KOPT-K1 (cell line): ENCODE results near the gene TPK1.
A peak's percentile ranks its signal among the peaks of the same experiment; 100 is the strongest.

ENCODE experiments used
- H3K27ac ChIP-seq: fragments of 200-600 bp; sonication (generic); 2 replicates; pipeline ENCODE4 v1.5.1; 2016; ENCODE audit warnings: antibody characterized with exemption, mild to moderate bottlenecking, low read depth, low read length; ENCODE audit not compliant: poor library complexity, severe bottlenecking
- H3K36me3 ChIP-seq: fragments of 200-600 bp; sonication (generic); 2 replicates; pipeline ENCODE4 v1.5.1; 2017; ENCODE audit warnings: antibody characterized with exemption, mild to moderate bottlenecking, low read length, moderate library complexity; ENCODE audit not compliant: insufficient read depth
- H3K9me3 ChIP-seq: fragments of 200-600 bp; sonication (generic); 2 replicates; pipeline ENCODE4 v1.5.1; 2017; ENCODE audit warnings: antibody characterized with exemption, low read length, mild to moderate bottlenecking; ENCODE audit not compliant: insufficient read depth, poor library complexity, severe bottlenecking

TPK1 gene

DNA sequence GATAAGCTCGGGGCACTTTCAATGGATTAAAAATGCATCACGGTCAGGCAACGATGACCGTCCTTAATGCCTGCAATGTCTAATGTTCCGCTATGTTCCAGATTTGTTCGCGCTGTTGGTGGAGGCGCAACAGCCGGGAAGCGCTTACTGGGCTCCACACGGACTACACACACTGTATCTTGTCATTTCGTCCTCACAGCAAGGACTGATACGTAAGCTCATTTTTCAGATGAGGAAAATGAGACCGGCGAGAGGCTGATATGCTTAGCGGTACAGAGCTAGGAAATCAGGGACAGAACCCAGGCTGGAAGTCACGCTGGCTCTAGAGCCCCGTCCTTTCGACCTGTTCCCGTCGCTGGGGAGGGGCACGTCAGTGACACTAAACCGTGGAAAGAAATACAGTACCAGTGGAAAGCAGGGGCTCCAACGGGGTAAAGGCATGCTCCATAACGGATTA lies 670 bp downstream of the TPK1 start:
- H3K36me3 ChIP-seq = no peaks in the 10 kb centered on the region
- H3K27ac ChIP-seq = peak overlapping the region; percentile 66
- no peaks in the 10 kb centered on the region for H3K9me3 ChIP-seq

DNA sequence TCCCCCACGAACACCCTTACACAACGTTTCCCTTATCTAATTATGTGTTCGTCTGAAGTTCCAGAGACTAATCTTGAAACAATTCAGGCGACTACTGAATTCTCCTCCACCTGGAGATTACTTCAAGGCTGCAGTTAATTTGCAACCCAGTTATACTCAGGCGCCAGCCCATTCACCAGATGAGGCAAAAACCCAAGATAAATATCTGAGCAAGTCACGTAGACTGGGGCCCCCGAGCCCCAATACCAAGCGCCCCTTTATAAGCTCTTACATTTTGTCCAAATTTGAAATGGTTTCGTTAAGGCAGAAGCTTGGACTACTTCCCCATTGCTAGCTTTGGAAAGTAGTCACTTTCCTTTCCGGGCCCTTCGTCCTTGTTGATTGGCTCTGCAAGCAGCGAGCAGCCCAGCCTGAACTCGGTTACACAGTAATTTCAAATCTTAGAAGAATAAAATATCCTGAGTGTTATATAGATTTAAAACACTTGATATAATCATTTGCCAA lies 1.2 kb downstream of the TPK1 start:
- Histone ChIP-seq H3K36me3 (no peaks in the 10 kb centered on the region), H3K27ac (peak overlapping the region; percentile 66), H3K9me3 (no peaks in the 10 kb centered on the region)

DNA sequence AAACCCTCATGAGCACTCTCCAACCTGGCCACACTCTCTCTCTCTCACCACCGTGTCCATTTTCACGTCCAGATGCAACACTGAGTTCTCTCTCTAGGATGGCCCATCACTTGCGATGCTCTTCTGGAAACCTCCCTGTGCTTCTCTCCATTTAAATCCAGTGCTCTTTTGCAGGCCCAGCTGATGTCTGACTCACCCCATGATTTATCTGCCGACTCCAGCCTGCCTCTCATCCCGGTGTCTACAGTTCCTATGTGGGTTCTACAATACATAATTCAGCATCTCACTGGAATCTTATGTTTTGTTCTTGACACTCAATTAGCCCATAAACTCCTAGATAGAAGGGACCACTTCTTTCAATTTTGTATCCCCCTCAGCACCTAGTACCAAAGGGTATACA lies 5.0 kb downstream of the TPK1 start:
- Histone ChIP-seq H3K9me3 (no peaks in the 10 kb centered on the region), H3K27ac (no peak overlapping the region), H3K36me3 (no peaks in the 10 kb centered on the region)

DNA sequence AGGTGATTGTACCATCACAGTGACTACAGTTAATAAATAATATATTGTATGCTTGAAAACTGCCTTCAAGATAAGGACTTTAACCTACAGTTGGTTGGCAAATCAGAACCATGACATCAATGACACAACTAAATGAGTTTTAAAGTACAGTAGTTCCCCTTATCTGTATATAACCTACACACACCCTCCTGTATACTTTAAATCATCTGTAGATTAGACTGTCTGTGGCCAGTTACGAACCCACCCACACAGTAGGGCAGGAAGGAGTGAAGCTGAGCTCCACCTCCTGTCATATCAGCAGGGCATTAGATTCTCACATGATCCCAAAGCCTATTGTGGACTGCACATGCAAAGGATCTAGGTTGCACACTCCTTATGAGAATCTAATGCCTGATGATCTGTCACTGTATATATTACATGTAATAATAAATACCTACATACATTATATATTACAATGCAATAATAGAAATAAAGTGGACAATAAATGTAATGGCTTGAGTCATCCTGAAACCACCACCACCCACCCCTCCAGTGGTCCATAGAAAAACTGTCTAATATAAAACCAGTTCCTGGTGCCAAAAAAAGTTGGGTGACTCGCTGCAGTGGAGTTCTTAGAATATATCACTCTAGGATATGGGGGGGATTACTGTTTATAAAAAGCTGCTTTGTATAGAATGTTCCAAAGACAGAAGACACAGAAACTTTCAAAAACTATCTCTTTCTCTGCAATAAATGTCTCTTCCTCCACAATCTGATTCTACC lies 5.6 kb downstream of the TPK1 start:
- H3K36me3 ChIP-seq = no peaks in the 10 kb centered on the region
- H3K27ac ChIP-seq = no peak overlapping the region
- H3K9me3 ChIP-seq = no peaks in the 10 kb centered on the region

DNA sequence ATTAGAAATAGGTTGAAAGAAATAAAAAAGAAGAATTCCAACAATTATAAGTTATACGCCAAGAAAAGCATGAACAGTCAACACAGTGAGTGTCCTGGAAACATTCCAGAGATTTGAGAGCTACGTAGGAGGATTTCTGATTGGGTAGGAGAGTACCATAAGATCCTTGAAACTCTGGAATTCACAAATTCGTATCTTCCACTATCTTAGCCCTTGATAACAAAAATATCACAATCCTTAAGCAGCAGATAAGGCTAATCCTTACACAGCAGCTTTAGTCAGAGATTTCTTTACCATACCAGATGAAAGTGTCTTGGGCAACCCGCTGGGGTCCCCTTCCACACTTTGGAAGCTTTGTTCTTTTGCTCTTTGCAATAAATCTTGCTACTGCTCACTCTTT lies 8.2 kb downstream of the TPK1 start:
- H3K27ac ChIP-seq = no peak overlapping the region

DNA sequence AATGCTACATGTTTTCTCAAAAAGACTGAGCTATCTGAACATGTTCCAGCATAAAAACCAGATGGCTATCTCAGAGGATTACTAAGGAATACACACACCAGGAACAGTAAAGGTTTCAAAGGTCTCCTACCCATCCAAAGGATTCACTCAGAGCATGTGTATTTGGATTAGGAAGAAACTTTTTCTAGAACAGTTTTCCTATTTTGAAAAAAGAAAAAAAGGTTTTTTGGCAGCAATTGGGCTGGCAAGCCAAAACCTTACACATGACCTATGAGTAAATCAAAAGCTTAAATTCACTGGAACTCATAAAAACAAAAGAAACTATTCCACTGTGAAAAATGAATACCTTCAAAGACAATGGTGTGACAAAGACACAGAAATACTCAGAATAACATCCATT lies 9.6 kb downstream of the TPK1 start:
- no peaks in the 10 kb centered on the region for H3K9me3 ChIP-seq
- no peak overlapping the region for H3K27ac ChIP-seq
- H3K36me3 ChIP-seq = no peaks in the 10 kb centered on the region

More for the DNA sequence above, 8.2 kb downstream of the TPK1 start:
- Histone ChIP-seq H3K36me3 (no peaks in the 10 kb centered on the region), H3K9me3 (no peaks in the 10 kb centered on the region)

DNA sequence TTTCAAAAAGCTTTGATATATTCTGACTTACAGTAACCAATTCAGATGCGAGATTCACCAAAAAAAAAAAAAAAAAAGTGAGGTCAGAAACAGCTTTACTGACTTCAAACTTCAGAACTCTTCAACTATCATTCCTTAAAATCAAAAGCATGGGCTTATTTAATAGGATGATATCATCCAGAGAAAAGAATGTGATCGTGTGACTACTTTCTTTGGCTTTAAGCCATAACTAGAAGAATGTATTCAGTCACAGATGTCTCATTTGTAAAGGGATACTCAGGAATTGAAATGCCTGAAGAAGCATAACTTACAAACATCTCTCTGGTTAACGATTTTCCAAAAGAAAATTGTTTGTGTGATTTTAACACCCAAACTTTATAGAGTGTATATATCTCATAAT lies 11.5 kb downstream of the TPK1 start:
- Histone ChIP-seq H3K9me3 (no peaks in the 10 kb centered on the region), H3K27ac (no peak overlapping the region)

DNA sequence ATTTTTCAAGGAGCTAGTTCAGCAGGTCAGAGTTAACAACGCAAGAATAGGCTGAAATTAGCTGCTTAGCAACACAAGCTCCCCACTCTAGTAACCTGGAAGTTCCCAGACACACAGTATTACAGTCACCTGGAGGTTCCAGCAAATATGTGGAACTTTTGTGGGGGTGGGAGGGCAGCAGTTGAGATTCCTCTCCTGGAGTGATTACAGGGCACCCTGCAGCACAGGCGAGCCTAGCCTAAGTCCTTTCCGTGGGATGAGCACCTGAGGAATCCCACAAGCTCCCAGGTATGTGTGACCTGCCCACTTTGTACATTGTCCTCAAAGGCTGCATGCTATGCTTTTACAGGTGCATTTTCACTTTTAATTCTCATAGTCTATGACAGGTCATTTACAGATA lies 13.6 kb downstream of the TPK1 start:
- Histone ChIP-seq H3K9me3 (no peaks in the 10 kb centered on the region), H3K27ac (no peak overlapping the region), H3K36me3 (no peaks in the 10 kb centered on the region)

More for the DNA sequence above, 11.5 kb downstream of the TPK1 start:
- H3K36me3 ChIP-seq = no peaks in the 10 kb centered on the region

DNA sequence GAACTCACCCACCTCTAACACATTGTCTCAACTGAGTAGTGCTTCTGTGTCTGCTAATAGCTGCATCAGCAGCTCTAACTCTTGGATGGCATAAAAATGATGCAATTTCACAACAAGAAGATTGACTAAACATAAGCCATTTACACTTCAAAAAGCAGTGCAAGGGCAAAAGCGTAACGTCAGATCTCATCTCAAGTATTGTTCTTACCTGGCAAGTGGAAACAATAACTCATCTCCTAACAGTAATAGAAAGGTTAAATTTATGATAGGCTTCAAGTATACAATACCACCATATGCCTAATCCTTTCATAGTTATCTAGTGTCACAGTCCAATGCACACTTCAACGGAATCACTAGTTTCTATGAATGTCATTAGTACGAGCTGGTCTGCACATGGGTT lies 14.8 kb downstream of the TPK1 start:
- no peaks in the 10 kb centered on the region for H3K36me3 ChIP-seq
- H3K27ac ChIP-seq = no peak overlapping the region
- H3K9me3 ChIP-seq = no peaks in the 10 kb centered on the region

DNA sequence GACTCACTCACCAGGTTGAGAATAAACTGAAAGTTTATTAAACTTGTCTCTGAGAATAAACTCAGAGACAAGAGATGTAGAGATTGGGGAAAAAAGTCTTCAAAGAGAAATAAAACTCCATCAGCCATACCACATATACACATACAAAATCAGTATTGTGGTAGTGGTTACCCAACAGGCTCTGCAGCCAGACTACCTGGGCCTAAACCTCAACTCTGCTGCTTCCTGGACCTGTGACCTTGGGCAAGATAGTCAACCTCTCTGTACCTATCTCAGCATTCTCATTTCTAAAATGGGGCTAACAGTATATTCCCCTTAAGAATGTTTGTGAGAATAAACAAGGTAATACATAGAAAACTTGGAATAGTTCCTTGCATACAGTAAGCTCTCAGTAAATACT lies 15.3 kb downstream of the TPK1 start:
- no peaks in the 10 kb centered on the region for H3K36me3 ChIP-seq
- H3K27ac ChIP-seq = no peak overlapping the region
- no peaks in the 10 kb centered on the region for H3K9me3 ChIP-seq

DNA sequence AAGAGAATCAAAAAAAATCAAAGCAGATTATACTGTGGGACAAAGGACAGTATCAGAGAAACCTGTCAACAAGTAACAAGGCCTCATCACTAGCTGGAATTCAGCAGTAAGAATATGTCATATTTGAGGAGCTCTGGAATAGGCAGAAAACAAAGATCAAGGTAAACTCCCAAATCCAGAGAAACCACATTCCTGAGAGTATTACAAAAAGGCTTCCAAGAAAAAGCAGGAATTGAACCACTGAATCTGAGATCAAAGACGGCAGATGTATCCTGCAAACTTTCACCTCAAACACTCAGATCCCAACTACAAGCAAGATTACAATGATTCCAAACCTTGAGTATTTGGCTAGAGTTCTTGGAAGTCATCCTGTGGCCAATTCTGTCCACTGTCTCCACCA lies 16.3 kb downstream of the TPK1 start:
- no peak overlapping the region for H3K27ac ChIP-seq
- H3K36me3 ChIP-seq = no peaks in the 10 kb centered on the region
- H3K9me3 ChIP-seq = no peaks in the 10 kb centered on the region

DNA sequence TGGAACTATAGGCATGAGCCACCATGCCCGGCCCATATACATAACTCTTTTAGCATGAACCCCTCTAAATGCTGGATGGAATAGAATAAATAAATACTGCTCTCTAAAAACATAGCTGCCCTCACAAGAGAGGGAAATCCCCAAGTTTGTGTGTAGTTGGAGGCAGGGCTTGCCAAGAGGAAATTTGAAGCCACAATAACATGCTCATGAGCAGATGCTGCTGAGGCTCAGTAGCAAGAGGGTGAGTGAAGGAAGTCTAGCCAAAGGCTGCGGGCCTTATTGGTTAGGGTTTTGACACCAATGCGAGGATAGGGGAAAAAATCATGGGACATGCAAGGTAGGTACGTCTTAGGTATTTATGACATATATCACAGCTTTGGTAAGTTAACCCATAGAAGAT lies 17.3 kb downstream of the TPK1 start:
- H3K9me3 ChIP-seq = no peaks in the 10 kb centered on the region
- H3K36me3 ChIP-seq = no peaks in the 10 kb centered on the region
- H3K27ac ChIP-seq = no peak overlapping the region

DNA sequence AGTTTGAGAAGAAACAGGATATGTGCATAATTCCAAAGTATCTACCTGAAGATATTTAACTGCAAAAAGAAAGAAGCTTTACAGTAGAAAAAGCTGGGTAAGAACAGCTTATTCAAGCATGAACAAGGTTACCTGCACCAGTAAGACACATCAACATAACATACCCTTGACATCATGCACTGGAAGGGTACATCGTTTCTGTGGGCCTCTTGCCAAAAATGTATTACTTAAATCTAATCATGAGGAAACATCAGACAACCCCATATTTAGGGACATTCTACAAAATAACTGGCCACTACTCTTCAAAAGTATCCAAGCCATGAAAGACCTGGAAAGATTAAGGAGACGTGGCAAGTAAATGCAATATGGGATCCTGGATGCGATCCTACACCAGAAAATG lies 18.9 kb downstream of the TPK1 start:
- H3K36me3 ChIP-seq = no peaks in the 10 kb centered on the region
- H3K27ac ChIP-seq = no peak overlapping the region
- H3K9me3 ChIP-seq = no peaks in the 10 kb centered on the region

DNA sequence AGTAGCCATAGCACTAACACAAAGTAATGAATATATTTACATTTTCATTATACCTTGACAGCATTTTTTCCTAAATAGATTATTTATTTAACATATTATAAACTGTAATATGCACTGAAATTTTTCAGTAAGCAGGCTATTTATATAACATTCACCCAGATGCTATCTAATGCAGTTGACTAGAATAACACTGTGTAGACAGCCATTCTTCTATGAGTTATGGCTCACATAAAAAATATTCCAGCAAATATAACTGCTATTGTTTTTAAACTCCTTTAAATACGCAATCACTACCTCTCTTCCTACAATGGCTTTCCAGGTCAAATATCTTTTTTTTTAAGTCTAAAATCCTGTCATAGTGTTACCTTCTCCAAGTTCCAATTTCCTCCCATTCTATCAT lies 21.6 kb downstream of the TPK1 start:
- Histone ChIP-seq H3K36me3 (no peaks in the 10 kb centered on the region), H3K9me3 (no peaks in the 10 kb centered on the region), H3K27ac (no peak overlapping the region)

DNA sequence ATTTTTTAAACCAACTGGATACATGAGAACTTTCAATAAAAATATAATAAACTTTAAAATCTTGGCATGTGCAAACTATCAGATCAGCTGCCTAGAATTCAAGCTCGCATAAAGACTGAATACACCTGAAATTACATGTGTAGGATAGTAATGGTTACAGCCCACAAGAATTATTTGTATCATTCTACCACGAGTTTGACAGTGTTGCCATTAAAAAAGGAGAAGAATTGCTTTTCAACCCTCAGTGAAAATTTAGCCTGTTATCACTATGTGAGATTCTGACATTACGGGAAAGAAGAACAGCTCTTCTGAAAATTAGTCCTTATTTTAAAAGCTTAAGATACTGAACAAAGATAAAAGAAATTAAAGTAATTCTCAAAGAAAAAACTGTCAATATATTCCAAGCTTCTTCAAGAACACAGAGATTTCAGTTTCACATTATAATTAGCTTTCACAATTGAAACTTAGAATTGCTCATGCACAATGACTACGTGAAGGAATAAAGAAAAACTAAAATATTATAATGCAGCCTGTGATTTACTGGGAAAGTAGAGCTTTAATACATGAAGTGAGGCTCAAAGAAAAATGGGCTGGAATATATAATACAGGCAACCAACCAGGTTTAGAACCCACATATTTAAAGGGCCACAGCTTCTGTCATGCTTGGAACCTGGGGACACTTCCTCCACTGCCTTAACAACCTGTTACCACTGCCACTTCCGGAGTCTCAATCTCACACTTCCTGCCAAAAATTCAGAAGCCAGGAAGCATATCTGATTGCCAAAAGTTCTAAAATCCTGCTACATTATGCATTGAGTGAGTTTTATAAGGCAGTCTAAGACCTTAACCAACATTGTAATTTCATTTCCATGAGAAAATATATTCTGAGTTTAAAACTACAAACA lies 23.2 kb downstream of the TPK1 start:
- H3K36me3 ChIP-seq = no peaks in the 10 kb centered on the region
- H3K27ac ChIP-seq = no peak overlapping the region
- H3K9me3 ChIP-seq = no peaks in the 10 kb centered on the region
